ENCODE results near the gene MCM7. TPM values are rescaled to one million over a fixed set of nuclear protein-coding genes. Genes with fewer than 3 reads are reported as not detected.

Gene MCM7
- total and polyA plus RNA-seq, 2 of the 13 experiments (the other 11 are each of a cell fraction or from before 2014, with no cell fraction given), result 84.5 to 214 TPM

DNA sequence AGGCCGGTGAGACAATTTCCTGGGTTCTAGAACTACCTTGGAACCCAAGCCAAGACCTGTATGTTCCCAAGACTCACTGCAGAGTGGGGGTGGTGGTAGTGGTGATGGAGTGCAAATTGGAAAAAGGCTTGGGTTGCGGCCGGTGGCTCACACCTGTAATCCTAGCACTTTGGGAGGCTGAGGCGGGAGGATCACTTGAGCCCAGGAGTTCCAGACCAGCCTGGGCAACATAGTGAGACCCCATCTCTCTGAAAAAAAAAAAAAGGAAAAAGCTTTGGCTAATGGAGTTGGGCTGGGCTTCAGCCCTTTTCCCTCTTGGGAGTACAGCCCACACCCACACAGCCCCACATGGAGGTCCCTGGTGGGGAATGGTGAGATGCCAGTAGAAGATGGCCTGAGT is 4.3 kb upstream of the MCM7 start:
- no peak for FAIRE-seq
- CTCF ChIA-PET (ENCODE audit: low intra/inter-chr PET ratio, low total read pairs), result no interaction called here

More for the DNA sequence above, 4.3 kb upstream of the MCM7 start:
- TF ChIP-seq RFX3 (CRISPR knock-in tag; IDR thresholded peaks at IDR 0.05) (no peak), ZNF576 (CRISPR knock-in tag; IDR thresholded peaks at IDR 0.05) (no peak), SIN3B (IDR thresholded peaks at IDR 0.05; ENCODE audit: low read length) (no peak), ZNF20 (CRISPR knock-in tag; IDR thresholded peaks at IDR 0.05) (no peak), ATF7 (IDR thresholded peaks at IDR 0.05) (no peak), ATF7 (CRISPR knock-in tag; IDR thresholded peaks at IDR 0.05) (no peak), GTF2F1 (IDR thresholded peaks at IDR 0.05; ENCODE audit: low read length) (no peak), ZNF282 (IDR thresholded peaks at IDR 0.05; ENCODE audit: partially characterized antibody) (no peak), ZNF790 (CRISPR knock-in tag; IDR thresholded peaks at IDR 0.05; ENCODE audit: borderline replicate concordance) (no peak), ZNF619 (CRISPR knock-in tag; IDR thresholded peaks at IDR 0.05) (no peak), ZNF326 (CRISPR knock-in tag; IDR thresholded peaks at IDR 0.05; ENCODE audit: borderline replicate concordance) (no peak)
- TF ChIP-seq, protein P1, sequence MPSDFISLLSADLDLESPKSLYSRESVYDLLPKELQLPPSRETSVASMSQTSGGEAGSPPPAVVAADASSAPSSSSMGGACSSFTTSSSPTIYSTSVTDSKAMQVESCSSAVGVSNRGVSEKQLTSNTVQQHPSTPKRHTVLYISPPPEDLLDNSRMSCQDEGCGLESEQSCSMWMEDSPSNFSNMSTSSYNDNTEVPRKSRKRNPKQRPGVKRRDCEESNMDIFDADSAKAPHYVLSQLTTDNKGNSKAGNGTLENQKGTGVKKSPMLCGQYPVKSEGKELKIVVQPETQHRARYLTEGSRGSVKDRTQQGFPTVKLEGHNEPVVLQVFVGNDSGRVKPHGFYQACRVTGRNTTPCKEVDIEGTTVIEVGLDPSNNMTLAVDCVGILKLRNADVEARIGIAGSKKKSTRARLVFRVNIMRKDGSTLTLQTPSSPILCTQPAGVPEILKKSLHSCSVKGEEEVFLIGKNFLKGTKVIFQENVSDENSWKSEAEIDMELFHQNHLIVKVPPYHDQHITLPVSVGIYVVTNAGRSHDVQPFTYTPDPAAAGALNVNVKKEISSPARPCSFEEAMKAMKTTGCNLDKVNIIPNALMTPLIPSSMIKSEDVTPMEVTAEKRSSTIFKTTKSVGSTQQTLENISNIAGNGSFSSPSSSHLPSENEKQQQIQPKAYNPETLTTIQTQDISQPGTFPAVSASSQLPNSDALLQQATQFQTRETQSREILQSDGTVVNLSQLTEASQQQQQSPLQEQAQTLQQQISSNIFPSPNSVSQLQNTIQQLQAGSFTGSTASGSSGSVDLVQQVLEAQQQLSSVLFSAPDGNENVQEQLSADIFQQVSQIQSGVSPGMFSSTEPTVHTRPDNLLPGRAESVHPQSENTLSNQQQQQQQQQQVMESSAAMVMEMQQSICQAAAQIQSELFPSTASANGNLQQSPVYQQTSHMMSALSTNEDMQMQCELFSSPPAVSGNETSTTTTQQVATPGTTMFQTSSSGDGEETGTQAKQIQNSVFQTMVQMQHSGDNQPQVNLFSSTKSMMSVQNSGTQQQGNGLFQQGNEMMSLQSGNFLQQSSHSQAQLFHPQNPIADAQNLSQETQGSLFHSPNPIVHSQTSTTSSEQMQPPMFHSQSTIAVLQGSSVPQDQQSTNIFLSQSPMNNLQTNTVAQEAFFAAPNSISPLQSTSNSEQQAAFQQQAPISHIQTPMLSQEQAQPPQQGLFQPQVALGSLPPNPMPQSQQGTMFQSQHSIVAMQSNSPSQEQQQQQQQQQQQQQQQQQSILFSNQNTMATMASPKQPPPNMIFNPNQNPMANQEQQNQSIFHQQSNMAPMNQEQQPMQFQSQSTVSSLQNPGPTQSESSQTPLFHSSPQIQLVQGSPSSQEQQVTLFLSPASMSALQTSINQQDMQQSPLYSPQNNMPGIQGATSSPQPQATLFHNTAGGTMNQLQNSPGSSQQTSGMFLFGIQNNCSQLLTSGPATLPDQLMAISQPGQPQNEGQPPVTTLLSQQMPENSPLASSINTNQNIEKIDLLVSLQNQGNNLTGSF (CRISPR knock-in tag; IDR thresholded peaks at IDR 0.05), result no peak
- TF ChIP-seq, protein P2, sequence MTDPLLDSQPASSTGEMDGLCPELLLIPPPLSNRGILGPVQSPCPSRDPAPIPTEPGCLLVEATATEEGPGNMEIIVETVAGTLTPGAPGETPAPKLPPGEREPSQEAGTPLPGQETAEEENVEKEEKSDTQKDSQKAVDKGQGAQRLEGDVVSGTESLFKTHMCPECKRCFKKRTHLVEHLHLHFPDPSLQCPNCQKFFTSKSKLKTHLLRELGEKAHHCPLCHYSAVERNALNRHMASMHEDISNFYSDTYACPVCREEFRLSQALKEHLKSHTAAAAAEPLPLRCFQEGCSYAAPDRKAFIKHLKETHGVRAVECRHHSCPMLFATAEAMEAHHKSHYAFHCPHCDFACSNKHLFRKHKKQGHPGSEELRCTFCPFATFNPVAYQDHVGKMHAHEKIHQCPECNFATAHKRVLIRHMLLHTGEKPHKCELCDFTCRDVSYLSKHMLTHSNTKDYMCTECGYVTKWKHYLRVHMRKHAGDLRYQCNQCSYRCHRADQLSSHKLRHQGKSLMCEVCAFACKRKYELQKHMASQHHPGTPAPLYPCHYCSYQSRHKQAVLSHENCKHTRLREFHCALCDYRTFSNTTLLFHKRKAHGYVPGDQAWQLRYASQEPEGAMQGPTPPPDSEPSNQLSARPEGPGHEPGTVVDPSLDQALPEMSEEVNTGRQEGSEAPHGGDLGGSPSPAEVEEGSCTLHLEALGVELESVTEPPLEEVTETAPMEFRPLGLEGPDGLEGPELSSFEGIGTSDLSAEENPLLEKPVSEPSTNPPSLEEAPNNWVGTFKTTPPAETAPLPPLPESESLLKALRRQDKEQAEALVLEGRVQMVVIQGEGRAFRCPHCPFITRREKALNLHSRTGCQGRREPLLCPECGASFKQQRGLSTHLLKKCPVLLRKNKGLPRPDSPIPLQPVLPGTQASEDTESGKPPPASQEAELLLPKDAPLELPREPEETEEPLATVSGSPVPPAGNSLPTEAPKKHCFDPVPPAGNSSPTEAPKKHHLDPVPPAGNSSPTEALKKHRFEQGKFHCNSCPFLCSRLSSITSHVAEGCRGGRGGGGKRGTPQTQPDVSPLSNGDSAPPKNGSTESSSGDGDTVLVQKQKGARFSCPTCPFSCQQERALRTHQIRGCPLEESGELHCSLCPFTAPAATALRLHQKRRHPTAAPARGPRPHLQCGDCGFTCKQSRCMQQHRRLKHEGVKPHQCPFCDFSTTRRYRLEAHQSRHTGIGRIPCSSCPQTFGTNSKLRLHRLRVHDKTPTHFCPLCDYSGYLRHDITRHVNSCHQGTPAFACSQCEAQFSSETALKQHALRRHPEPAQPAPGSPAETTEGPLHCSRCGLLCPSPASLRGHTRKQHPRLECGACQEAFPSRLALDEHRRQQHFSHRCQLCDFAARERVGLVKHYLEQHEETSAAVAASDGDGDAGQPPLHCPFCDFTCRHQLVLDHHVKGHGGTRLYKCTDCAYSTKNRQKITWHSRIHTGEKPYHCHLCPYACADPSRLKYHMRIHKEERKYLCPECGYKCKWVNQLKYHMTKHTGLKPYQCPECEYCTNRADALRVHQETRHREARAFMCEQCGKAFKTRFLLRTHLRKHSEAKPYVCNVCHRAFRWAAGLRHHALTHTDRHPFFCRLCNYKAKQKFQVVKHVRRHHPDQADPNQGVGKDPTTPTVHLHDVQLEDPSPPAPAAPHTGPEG (CRISPR knock-in tag; IDR thresholded peaks at IDR 0.05), result no peak
- peaks cover 8% of the 10 kb centered on the region; the same call in 1 of the 2 replicates for H3K4me1 ChIP-seq (ENCODE audit: insufficient read depth, low read length)
- 94% methylated on average over 4 of the region's 4 CpGs for WGBS (ENCODE audit: low lambda C conversion rate)
- H4K20me1 ChIP-seq (ENCODE audit: insufficient read depth, low read length), result no peaks in the 10 kb centered on the region
- no peak overlapping the region for H3K9ac ChIP-seq (ENCODE audit: insufficient read depth, low read depth, low read length)
- intact Hi-C loops (cut with micrococcal nuclease; ENCODE audit: unreplicated experiment), result no loop called here
- no peak overlapping the region for H3K4me3 ChIP-seq (replicated peaks in 1 of 3; ENCODE audit: insufficient read depth in 1 of 3, low read depth in 2 of 3, low read length in 3 of 3)
- DNase-seq (ENCODE audit: low spot score) (no peak), ATAC-seq (no peak)
- no peak overlapping the region for H3K27ac ChIP-seq (ENCODE audit: extremely low read length, insufficient read depth, low read length)
- BruUV-seq (replicated peaks), result no TSS peak
- H3K79me2 ChIP-seq (ENCODE audit: insufficient read depth, low read length), result peaks cover 3% of the 10 kb centered on the region
- no peak overlapping the region for H3K4me2 ChIP-seq (ENCODE audit: low read depth, low read length)
- peaks cover 6 to 18% of the 10 kb centered on the region in 2 experiments; a peak in 4 of 5 replicates for H3K36me3 ChIP-seq (replicated peaks in 1 of 2; ENCODE audit: control insufficient read depth in 1 of 2, insufficient read depth in 2 of 2, low read length in 2 of 2)
- H3K27me3 ChIP-seq (ENCODE audit: control insufficient read depth in 1 of 2, insufficient read depth in 2 of 2, low read length in 2 of 2), result no peaks in the 10 kb centered on the region
- no peak overlapping the region for H2AFZ ChIP-seq (ENCODE audit: low read length)
- POLR2A ChIA-PET, result no interaction called here
- H3K9me3 ChIP-seq (ENCODE audit: low read length), result no peaks in the 10 kb centered on the region
- in situ Hi-C loops (cut with HindIII; ENCODE audit: extremely low pct_ligation_motif_present, low pct_unique_long_range_greater_than_20kb), result no loop called here

All from HepG2 (cell line).